ENCODE results near the gene MAPRE2. TPM values are rescaled to one million over a fixed set of nuclear protein-coding genes. Genes with fewer than 3 reads are reported as not detected.
A peak's percentile ranks its signal among the peaks of the same experiment; 100 is the strongest.

The MAPRE2 gene
- total and polyA plus RNA-seq, 2 of the 13 experiments (the other 11 are each of a cell fraction or from before 2014, with no cell fraction given): 34.5 to 67.9 TPM

DNA sequence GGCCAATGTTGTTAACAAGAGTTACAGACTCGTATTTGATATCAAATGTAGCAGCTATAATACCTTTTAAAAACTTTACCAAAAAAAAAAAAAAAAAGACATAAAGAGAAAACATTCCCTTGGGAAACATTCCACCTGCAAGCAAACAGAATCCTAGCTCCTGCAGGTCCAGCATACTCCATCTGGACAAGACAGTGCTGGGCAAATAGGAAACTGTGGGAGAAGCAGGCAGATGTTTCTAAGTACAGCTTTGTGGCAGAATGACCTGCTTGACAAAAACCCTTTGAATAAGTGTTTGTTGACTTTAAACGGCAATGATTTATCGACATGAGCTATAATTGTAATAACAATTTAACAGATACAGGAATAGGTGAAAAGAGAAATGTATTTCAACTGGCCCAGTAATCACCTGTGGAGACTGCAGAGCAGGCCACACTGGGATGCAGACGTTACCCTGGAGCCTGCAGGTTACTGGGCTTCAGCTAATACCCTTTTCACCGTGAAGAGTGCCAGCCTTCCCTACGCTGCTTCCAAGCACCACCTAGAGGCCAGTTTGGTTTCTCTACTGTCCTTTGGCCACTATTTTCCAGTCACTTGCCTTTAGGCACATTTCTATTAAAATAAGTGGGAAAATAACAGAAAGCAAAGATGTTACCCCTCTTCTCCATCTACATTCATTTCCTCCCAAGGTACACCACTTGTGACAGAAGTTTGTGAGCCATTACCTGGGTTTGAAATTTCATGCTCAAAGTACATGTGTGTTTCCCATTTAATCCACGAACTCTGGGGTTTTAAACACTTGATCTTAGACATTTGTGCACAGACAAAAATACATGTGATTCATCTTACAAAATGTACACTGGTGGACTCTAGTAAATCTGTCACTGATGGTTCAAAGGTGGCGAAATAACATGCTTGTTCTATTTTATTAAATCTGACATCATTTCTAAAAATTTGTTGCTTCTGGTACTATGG is 102.7 kb downstream of the MAPRE2 start (continued):
- no peak for TF ChIP-seq ZNF337 (CRISPR knock-in tag; IDR thresholded peaks at IDR 0.05; ENCODE audit: borderline replicate concordance, low read depth)
- TF ChIP-seq, protein P1, sequence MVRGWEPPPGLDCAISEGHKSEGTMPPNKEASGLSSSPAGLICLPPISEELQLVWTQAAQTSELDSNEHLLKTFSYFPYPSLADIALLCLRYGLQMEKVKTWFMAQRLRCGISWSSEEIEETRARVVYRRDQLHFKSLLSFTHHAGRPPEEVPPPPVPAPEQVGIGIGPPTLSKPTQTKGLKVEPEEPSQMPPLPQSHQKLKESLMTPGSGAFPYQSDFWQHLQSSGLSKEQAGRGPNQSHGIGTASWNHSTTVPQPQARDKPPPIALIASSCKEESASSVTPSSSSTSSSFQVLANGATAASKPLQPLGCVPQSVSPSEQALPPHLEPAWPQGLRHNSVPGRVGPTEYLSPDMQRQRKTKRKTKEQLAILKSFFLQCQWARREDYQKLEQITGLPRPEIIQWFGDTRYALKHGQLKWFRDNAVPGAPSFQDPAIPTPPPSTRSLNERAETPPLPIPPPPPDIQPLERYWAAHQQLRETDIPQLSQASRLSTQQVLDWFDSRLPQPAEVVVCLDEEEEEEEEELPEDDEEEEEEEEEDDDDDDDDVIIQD (CRISPR knock-in tag; IDR thresholded peaks at IDR 0.05; ENCODE audit: low read depth): no peak
- no peak for TF ChIP-seq ZNF33A (CRISPR knock-in tag; IDR thresholded peaks at IDR 0.05; ENCODE audit: borderline replicate concordance)
- TF ChIP-seq KMT2B (CRISPR knock-in tag; IDR thresholded peaks at IDR 0.05): peak; percentile 24; the same call in 1 of the 2 replicates
- no peak for TF ChIP-seq ZNF207 (IDR thresholded peaks at IDR 0.05; ENCODE audit: borderline replicate concordance)
- TF ChIP-seq ARNT (IDR thresholded peaks at IDR 0.05): no peak
- TF ChIP-seq RXRB (CRISPR knock-in tag; IDR thresholded peaks at IDR 0.05; ENCODE audit: borderline replicate concordance): no peak
- TF ChIP-seq ZNF333 (CRISPR knock-in tag; IDR thresholded peaks at IDR 0.05; ENCODE audit: borderline replicate concordance): no peak
- TF ChIP-seq KDM5A (IDR thresholded peaks at IDR 0.05; ENCODE audit: borderline replicate concordance, low read length): no peak
- 0 out of 2 replicates have a peak, but pooled peaks have one; percentile 35 for TF ChIP-seq TSC22D2 (CRISPR knock-in tag; IDR thresholded peaks at IDR 0.05; ENCODE audit: borderline replicate concordance)
- TF ChIP-seq, protein P2, sequence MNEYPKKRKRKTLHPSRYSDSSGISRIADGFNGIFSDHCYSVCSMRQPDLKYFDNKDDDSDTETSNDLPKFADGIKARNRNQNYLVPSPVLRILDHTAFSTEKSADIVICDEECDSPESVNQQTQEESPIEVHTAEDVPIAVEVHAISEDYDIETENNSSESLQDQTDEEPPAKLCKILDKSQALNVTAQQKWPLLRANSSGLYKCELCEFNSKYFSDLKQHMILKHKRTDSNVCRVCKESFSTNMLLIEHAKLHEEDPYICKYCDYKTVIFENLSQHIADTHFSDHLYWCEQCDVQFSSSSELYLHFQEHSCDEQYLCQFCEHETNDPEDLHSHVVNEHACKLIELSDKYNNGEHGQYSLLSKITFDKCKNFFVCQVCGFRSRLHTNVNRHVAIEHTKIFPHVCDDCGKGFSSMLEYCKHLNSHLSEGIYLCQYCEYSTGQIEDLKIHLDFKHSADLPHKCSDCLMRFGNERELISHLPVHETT (CRISPR knock-in tag; conservative IDR thresholded peaks at IDR 0.05): no peak
- TF ChIP-seq CENPX (CRISPR knock-in tag; IDR thresholded peaks at IDR 0.05): no peak
- TF ChIP-seq, protein P3, sequence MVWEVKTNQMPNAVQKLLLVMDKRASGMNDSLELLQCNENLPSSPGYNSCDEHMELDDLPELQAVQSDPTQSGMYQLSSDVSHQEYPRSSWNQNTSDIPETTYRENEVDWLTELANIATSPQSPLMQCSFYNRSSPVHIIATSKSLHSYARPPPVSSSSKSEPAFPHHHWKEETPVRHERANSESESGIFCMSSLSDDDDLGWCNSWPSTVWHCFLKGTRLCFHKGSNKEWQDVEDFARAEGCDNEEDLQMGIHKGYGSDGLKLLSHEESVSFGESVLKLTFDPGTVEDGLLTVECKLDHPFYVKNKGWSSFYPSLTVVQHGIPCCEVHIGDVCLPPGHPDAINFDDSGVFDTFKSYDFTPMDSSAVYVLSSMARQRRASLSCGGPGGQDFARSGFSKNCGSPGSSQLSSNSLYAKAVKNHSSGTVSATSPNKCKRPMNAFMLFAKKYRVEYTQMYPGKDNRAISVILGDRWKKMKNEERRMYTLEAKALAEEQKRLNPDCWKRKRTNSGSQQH (CRISPR knock-in tag; IDR thresholded peaks at IDR 0.05; ENCODE audit: low read depth): no peak
- TF ChIP-seq ZNF703 (CRISPR knock-in tag; IDR thresholded peaks at IDR 0.05; ENCODE audit: borderline replicate concordance): no peak
- no peak for TF ChIP-seq ZNF121 (CRISPR knock-in tag; IDR thresholded peaks at IDR 0.05)
- TF ChIP-seq ZNF296 (CRISPR knock-in tag; conservative IDR thresholded peaks at IDR 0.05): no peak
- TF ChIP-seq STAG1 (CRISPR knock-in tag; IDR thresholded peaks at IDR 0.05): peak; percentile 92
- TF ChIP-seq ZBTB21 (CRISPR knock-in tag; IDR thresholded peaks at IDR 0.05): no peak
- TF ChIP-seq, protein P4, sequence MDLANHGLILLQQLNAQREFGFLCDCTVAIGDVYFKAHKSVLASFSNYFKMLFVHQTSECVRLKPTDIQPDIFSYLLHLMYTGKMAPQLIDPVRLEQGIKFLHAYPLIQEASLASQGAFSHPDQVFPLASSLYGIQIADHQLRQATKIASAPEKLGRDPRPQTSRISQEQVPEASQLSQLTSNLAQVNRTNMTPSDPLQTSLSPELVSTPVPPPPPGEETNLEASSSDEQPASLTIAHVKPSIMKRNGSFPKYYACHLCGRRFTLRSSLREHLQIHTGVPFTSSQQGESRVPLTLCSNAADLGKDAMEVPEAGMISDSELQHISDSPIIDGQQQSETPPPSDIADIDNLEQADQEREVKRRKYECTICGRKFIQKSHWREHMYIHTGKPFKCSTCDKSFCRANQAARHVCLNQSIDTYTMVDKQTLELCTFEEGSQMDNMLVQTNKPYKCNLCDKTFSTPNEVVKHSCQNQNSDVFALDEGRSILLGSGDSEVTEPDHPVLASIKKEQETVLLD (CRISPR knock-in tag; IDR thresholded peaks at IDR 0.05; ENCODE audit: low read depth): no peak
- TF ChIP-seq SP5 (CRISPR knock-in tag; IDR thresholded peaks at IDR 0.05; ENCODE audit: borderline replicate concordance, low read depth): no peak
- TF ChIP-seq KLF6 (CRISPR knock-in tag; IDR thresholded peaks at IDR 0.05): no peak

Measured in HepG2 (cell line).